Transverse colon (tissue), 4 donors: ENCODE data around the gene AGO3.

ENCODE experiments used
- CTCF ChIP-seq, 5 experiments: fragments of 200-600 bp in 3 of 5; fragments of 450-650 bp in 2 of 5; sonication (generic) in 3 of 5; IDR thresholded peaks; 1 replicate in 2 of 5; 2 replicates in 3 of 5; pipeline ENCODE4 v1.5.1; 2016 to 2017; ENCODE audit warnings: antibody characterized with exemption in 5 of 5, inconsistent platforms in 3 of 5, mild to moderate bottlenecking in 2 of 5, moderate library complexity in 1 of 5
- POLR2A ChIP-seq: fragments of 450-650 bp; IDR thresholded peaks from one replicate; pipeline ENCODE4 v1.6.1; 2016; ENCODE audit warnings: antibody characterized with exemption, mild to moderate bottlenecking, moderate library complexity
- POLR2AphosphoS5 ChIP-seq, 3 donors: sonication (generic); formaldehyde crosslinking; IDR thresholded peaks; one replicate each; pipeline ENCODE4 v1.6.1; 2016; ENCODE audit warnings: antibody characterized with exemption in 3 of 3

- no peak for TF ChIP-seq CTCF (IDR thresholded peaks at IDR 0.05)
- no peak for TF ChIP-seq POLR2AphosphoS5 (IDR thresholded peaks at IDR 0.05)
- no peak for TF ChIP-seq POLR2A
Measured at GRCh38 chr1:36093929-36094328, 163.0 kb downstream of the AGO3 start.
